GM18858 (cell line): ENCODE results near the gene PTPRG.

ENCODE experiments used
- ATAC-seq: cut with Tn5 transposase; IDR thresholded peaks from one replicate; pipeline ENCODE4 v1.9.1; 2021; ENCODE audit not compliant: unreplicated experiment

Gene PTPRG

GRCh38 chr3:61913701-61914100, 352.3 kb downstream of the PTPRG start:
- ATAC-seq = no peak

GRCh38 chr3:61914276-61914675, 352.9 kb downstream of the PTPRG start:
- ATAC-seq = no peak

- no peak for ATAC-seq
Measured at GRCh38 chr3:61915296-61915695, 353.9 kb downstream of the PTPRG start.

- no peak for ATAC-seq
Measured at GRCh38 chr3:61919371-61919770, 358.0 kb downstream of the PTPRG start.

GRCh38 chr3:61922118-61922517, 360.7 kb downstream of the PTPRG start:
- ATAC-seq = no peak

GRCh38 chr3:61924090-61924735, 362.8 kb downstream of the PTPRG start:
- ATAC-seq = no peak

GRCh38 chr3:61924991-61925390, 363.6 kb downstream of the PTPRG start:
- no peak for ATAC-seq

- no peak for ATAC-seq
Measured at GRCh38 chr3:61925721-61926120, 364.4 kb downstream of the PTPRG start.

- no peak for ATAC-seq
Measured at GRCh38 chr3:61926923-61927322, 365.6 kb downstream of the PTPRG start.

GRCh38 chr3:61927332-61927731, 366.0 kb downstream of the PTPRG start:
- ATAC-seq = no peak

GRCh38 chr3:61928039-61928438, 366.7 kb downstream of the PTPRG start:
- ATAC-seq = no peak

GRCh38 chr3:61928776-61929314, 367.5 kb downstream of the PTPRG start:
- ATAC-seq = no peak

GRCh38 chr3:61929617-61930016, 368.2 kb downstream of the PTPRG start:
- no peak for ATAC-seq

- ATAC-seq = no peak
Measured at GRCh38 chr3:61932499-61932898, 371.1 kb downstream of the PTPRG start.

GRCh38 chr3:61933798-61934504, 372.6 kb downstream of the PTPRG start:
- no peak for ATAC-seq

GRCh38 chr3:61934505-61934871, 373.1 kb downstream of the PTPRG start:
- ATAC-seq = no peak

- no peak for ATAC-seq
Measured at GRCh38 chr3:61935814-61936213, 374.4 kb downstream of the PTPRG start.

- ATAC-seq = no peak
Measured at GRCh38 chr3:61936344-61936937, 375.1 kb downstream of the PTPRG start.

GRCh38 chr3:61937477-61937876, 376.1 kb downstream of the PTPRG start:
- no peak for ATAC-seq

- ATAC-seq = no peak
Measured at GRCh38 chr3:61938878-61939549, 377.6 kb downstream of the PTPRG start.

- ATAC-seq = no peak
Measured at GRCh38 chr3:61940236-61940635, 378.9 kb downstream of the PTPRG start.

GRCh38 chr3:61943975-61944374, 382.6 kb downstream of the PTPRG start:
- ATAC-seq = no peak
